ENCODE measurements around the gene PSMD2.

Gene PSMD2

DNA sequence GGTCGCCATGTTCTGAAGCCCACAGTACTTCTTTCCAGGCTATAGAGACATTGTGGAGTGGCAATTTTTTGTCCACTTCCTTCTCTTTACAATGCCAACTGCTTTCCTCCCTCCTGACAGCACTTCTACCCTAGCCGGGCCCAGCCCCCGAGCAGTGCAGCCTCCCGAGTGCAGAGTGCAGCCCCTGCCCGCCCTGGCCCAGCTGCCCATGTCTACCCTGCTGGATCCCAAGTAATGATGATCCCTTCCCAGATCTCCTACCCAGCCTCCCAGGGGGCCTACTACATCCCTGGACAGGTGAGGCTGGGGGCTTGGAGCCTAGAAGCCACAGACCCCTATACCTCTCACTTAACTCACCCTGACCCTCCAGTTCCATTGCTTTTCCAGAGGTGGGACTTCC lies 18.2 kb downstream of the PSMD2 start:
- DNase-seq (ENCODE audit: low read depth) = no peak

DNA sequence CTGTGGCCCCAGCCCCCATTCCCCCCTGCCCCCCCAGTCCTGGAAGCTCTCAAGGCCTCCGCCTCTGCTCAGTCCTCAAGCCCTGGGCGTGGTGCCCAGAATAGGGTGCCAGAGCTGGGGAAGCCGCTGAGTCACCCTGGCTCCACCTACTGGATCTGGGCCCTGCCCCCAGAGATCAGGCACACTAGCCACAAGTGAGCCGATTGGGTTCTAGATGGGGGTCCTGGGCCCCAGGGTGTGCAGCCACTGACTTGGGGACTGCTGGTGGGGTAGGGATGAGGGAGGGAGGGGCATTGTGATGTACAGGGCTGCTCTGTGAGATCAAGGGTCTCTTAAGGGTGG lies 21.0 kb downstream of the PSMD2 start:
- DNase-seq (ENCODE audit: low read depth) = no peak

DNA sequence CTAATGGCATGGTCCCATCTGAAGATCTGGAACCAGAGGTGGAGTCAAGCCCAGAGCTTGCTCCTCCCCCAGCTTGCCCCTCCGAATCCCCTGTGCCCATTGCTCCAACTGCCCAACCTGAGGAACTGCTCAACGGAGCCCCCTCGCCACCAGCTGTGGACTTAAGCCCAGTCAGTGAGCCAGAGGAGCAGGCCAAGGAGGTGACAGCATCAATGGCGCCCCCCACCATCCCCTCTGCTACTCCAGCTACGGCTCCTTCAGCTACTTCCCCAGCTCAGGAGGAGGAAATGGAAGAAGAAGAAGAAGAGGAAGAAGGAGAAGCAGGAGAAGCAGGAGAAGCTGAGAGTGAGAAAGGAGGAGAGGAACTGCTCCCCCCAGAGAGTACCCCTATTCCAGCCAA lies 22.6 kb downstream of the PSMD2 start:
- no peak for DNase-seq (ENCODE audit: low read depth)

DNA sequence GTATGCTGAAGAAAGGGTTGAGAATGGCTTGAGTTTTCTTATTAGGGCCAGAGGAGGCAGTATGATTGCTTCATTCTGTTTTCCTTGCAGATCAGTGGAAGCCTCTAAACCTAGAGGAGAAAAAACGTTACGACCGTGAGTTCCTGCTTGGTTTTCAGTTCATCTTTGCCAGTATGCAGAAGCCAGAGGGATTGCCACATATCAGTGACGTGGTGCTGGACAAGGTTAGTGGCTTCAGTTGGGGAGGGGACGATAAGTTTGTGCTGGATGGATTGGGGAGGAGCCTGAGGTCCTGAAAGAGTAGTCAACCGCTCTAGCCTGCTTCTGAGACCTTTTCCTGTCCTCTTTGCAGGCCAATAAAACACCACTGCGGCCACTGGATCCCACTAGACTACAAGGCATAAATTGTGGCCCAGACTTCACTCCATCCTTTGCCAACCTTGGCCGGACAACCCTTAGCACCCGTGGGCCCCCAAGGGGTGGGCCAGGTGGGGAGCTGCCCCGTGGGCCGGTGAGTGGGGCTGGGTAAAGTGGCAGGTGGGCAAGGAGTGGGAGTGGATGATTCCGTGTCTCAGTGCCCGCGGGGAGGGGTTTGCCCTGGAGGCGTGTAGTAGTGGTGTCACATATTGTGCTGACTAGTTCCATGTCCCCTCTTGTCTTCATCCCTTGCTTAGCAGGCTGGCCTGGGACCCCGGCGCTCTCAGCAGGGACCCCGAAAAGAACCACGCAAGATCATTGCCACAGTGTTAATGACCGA lies 23.9 kb downstream of the PSMD2 start:
- no peak for DNase-seq (ENCODE audit: low read depth)

DNA sequence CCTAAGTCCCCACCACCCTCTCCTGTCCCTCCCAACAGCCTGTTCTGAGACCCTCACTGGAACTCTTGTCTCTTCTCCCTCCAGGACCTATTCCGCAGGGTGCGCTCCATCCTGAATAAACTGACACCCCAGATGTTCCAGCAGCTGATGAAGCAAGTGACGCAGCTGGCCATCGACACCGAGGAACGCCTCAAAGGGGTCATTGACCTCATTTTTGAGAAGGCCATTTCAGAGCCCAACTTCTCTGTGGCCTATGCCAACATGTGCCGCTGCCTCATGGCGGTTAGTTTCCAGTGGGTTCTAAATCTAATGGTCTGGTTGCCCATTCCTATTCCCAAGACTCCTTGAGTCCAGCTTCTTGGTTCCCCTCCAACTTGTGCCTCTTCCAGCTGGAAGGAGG lies 24.7 kb downstream of the PSMD2 start:
- DNase-seq (ENCODE audit: low read depth) = no peak

DNA sequence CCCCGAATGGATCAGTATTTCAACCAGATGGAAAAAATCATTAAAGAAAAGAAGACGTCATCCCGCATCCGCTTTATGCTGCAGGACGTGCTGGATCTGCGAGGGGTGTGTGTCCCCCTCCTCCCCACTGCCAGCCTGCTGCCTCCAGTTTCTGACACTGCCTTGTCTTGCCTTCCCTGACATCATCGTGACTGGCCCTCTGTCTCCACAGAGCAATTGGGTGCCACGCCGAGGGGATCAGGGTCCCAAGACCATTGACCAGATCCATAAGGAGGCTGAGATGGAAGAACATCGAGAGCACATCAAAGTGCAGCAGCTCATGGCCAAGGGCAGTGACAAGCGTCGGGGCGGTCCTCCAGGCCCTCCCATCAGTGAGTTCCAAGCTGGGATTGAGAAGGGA lies 26.2 kb downstream of the PSMD2 start:
- DNase-seq (ENCODE audit: low read depth) = no peak

DNA sequence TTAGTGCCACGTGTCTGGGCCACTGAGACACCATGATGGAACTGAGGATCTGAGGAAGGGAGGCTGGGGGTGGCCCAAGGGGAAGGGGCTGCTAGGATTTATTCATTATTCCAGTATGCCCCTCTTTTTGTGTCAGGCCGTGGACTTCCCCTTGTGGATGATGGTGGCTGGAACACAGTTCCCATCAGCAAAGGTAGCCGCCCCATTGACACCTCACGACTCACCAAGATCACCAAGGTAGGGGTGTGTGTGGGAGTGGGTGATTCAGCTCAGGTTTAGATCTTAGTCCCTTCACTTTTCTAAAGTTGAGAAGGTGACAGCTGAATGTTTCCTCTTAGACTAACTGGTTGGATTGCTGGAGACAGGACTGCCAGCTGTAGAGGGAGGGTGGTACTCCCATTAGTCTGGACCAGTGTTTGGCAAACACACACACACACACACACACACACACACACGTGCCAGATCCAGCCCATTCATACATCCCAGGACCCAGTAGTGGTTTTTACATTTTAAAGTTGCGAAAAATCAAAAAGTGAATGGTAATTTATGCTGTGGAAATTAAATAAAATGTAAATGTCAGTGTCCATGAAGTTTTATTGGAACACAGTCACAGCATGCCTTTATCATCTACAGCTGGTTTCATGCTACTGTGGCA lies 26.8 kb downstream of the PSMD2 start:
- no peak for DNase-seq (ENCODE audit: low read depth)

DNA sequence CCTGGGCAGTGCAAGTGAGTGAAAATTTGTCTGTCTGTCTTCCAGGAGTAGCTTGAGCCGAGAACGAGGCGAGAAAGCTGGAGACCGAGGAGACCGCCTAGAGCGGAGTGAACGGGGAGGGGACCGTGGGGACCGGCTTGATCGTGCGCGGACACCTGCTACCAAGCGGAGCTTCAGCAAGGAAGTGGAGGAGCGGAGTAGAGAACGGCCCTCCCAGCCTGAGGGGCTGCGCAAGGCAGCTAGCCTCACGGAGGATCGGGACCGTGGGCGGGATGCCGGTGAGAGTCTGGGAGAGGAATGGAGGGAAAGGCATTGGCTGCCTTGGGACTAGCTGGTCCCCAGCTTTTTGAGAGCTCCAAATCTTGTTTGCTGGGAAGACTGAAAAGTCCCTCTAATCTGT lies 28.1 kb downstream of the PSMD2 start:
- DNase-seq (ENCODE audit: low read depth) = no peak

DNA sequence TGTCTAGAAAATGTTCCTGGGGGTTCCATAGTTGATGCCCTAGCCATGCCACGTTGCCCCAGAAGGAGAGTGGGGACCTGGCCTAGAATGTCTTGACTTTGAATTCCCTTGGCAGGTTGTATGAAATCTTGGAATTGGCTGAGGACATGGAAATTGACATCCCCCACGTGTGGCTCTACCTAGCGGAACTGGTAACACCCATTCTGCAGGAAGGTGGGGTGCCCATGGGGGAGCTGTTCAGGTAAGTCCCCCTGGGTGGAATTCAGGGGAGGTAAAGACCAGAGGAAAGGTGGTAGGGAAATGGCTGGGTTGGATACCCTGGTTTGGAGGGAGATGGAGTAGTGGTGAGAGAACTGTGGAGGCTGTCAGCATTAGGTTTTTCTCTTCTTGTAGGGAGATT lies 29.5 kb downstream of the PSMD2 start:
- DNase-seq (ENCODE audit: low read depth) = no peak

DNA sequence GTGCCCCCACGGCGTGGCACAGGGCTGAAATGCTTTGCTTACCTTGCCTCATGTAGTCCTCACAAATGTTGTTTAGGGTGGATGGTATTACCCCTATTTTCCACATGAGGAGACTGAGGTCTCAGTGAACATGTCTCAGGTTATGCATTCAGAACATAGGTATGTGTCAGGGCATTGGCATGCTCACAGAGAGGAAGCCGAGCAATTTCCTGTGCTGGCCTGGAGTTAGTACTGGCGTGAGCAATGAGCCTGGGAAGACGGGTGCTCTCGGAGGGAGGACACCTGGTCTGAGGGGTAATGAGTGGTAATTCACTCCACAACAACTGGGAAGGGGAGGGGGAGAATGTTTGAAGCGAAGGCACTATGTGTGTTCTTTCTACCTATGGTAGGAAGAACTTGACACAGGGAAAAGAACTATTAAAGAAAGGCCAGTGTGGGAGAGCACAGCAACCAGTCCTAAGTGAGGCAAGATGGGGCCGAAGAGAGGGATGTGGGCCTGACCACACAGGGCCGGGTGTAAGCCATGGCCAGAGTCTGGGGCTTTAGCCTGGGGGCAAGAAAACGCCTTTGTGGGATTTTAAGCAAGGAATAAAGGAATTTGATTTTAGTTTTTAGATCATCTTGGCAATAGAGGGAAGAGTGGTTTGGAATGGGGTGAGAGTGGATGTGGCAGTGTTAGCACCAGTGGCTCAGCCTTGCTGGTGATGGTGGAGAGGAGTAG lies 33.5 kb downstream of the PSMD2 start:
- no peak for DNase-seq (ENCODE audit: low read depth)

DNA sequence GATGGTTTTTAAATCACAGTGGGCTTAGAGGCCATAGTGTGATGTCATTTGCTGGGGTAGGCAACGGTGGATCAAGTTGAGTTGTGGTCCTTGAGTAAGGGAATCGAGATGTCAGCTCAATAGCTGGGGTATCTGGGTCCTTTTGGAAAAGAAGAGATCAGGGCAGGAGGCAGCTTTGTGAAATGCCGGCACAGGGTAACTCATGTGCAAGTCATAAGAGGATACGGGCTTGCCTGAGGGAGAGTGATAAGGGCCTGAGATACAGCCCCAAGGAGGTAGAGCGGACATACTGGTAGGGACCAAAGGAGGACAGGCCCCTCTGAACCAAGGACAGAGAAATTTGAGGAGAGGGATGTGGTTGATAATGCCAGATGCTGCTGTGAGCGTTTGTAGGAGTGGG lies 34.1 kb downstream of the PSMD2 start:
- no peak for DNase-seq (ENCODE audit: low read depth)

DNA sequence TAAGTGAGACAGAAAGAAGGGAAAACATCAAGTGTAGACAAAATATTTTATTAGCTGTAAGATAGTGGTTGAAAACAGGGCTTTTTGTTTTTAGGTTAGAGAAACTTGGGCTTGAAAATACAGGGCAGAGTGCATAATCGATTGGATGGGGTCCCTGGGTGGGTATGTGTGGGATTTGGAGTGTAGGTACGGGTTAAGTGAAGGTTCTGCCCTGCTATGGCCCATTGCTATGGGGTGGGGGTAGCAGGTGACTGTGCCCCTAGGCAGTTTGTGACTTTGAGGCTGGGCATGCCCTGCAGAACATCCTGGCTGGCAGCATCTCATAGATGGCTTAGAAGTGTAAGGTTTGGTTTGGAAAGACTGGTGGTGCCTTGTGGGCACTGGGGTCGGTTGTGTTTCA lies 34.7 kb downstream of the PSMD2 start:
- DNase-seq (ENCODE audit: low read depth) = no peak

DNA sequence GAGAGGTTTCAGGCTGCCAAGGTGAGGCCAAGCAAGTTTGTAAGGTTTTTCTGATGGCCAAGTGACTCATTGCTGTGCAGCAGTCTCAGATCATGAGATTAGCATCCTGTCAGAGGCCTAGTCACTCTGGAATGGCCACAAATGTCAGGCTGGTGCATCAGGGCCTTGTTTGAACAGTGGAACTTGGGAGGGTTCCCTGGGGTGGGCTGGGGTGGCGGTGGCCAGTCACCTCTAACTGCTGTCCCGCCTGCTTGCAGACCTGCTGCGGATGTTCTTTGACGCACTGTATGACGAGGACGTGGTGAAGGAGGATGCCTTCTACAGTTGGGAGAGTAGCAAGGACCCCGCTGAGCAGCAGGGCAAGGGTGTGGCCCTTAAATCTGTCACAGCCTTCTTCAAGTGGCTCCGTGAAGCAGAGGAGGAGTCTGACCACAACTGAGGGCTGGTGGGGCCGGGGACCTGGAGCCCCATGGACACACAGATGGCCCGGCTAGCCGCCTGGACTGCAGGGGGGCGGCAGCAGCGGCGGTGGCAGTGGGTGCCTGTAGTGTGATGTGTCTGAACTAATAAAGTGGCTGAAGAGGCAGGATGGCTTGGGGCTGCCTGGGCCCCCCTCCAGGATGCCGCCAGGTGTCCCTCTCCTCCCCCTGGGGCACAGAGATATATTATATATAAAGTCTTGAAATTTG lies 35.6 kb downstream of the PSMD2 start:
- DNase-seq (ENCODE audit: low read depth) = peak; percentile 24

DNA sequence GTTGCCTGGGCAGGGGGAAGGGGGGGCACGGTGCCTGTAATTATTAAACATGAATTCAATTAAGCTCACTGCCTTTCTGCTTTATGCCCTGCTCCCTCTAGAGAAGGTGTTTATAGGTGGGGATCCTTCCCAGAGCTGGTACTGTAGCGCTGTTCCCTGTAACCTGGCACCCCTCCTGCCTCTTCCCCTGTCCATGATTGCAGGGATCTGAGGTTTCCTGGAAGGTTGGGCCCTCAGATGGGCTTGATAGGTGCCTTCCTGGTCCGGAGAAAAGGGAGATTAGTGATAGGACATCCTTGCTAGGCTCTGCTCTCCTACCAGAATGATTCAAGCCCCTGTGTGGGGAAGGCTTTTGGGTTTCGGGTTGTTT lies 36.2 kb downstream of the PSMD2 start:
- no peak for DNase-seq (ENCODE audit: low read depth)

DNA sequence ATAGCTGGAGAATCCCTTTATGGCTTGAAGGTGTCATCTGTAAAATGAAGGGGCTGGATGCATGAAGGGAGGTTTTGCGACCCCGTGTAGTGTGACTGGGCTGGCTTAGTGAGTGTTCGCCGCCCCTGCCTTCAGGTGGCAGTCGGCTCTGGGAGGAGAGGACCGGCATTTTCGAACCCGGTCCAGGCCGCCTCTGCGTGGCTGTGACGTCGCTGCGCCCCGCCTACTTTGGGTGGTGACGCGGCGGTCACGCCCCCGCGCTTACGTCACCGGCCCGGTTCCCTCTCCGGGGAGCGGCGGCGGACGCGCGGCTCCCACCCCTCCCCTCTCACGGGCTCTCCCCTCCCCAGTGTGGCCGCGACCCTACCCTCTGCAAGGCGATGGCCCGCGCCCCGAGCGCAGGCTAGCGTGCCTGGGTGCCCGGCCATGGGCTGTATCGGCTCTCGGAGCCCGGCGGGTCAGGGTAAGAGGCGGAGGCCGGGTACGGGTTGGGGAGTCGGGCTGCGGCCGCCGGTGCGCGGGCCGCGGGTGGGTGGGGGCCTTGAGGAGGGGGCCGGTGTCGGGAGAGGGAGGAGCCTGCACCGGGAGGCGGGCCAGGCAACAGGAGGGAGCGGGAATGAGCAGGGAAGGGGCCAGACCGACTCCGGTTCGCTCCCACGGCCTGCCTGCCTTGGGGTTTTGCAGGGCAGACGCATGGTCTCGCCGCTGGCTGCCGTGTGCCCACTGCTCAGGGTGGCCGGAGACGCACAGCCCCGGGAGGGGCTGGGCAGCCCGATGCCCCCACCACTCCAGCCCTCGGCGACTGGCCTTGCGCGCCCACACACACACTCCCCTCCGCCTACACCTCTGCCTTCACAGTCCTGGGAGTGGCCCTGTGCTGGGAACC lies 36.9 kb downstream of the PSMD2 start:
- DNase-seq (ENCODE audit: low read depth) = peak; percentile 69

DNA sequence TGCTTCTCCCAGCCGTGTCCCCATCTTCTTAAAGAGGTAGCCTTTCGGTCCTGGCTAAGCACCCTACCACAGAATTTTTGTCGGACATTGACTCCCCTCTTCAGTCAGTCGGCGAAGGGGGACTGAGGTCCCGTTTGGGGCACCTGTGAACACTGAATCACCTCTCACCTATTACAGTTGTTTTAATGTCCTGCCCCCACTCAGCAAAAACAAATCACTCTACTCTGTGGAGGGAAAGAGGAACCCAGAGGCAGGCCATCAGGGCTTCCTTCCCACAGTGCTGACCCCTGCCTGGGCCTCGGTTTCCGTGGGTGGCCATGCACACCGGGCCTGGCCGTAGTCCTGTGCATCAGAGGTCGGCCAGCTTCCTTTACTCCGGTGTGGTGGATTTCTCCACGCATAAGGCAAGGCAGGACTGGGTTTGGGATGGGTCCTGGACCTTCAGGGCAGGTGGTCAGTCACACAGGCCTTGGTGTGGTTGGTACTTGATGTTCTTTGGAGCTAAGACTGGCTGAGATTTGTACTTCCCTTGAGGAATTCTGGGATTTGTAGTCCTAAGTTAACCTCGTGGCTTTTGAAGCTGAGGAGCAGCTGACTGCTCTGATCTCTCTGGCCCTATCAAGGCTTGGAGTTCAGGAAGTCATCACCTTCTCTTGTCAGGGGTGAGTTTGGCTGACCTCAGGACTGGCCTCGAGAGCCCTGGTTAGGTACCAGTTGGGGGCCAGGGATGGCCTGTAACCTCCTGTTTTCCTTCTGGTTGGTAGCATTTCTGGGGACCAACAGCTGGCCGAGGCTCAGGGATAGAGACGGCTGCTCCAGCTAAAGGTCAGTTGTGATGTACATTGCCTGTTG lies 37.7 kb downstream of the PSMD2 start:
- no peak for DNase-seq (ENCODE audit: low read depth)

DNA sequence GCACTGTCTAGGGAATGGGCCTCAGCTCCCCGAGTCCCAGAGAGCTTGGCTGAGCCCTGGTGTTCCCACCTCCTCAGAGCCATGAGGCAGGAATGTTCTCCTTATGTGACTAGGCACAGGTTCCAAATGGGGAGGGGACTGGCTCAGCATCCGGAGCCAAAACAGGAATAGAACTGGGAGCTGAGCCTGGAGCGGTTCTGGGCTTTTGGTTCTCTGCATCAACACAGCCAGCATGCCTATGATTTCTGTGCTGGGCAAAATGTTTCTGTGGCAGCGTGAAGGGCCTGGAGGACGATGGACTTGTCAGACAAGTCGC lies 38.3 kb downstream of the PSMD2 start, which contains the start of gene FAM131A:
Gene FAM131A (plus strand): TSS at position 202 of the 316 bp plus-strand sequence. CDS start 31 bp downstream, at position 233.
- DNase-seq (ENCODE audit: low read depth) = no peak

DNA sequence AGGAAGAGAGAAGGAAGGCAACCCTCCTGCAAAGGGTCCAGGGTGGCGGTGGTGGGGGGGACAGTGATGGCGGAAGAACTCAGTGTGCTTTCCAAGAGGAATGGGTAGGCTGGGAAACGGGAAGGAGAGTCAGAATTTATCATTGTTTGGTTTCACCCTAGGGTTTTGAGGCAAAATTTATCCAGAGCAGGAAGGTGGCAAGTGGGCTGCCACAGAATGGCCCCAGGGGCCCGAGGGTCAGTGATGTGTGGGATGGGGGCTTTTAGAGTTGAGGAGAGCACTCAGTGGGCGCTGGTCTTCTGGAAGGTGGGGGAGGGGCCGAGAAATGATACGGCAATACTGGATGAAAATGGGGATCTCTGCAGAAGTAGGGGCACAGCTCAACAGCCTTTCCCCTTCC lies 38.9 kb downstream of the PSMD2 start:
- DNase-seq (ENCODE audit: low read depth) = no peak

DNA sequence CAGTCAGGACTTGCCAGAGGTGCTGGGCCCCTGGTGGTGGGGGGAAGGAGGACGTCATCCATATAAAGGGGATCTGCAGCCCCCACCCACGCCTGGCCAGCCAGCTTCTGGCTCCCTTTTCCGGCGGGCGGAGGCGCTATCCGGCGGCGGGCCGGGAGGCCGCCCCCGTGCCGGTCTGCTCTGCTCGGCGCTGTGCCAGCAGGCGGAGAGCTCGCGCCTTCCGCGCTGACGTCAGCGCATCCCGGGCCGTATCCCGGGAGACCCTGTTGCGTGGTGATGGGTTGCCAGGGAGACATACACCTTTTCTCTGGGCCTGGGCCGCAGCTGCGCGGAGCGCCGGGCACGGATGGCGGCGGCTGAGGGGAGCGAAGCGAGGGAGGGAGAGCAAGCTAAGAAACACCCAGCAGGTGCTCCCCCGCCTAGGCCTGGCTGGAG lies 39.5 kb downstream of the PSMD2 start:
- no peak for DNase-seq (ENCODE audit: low read depth)

DNA sequence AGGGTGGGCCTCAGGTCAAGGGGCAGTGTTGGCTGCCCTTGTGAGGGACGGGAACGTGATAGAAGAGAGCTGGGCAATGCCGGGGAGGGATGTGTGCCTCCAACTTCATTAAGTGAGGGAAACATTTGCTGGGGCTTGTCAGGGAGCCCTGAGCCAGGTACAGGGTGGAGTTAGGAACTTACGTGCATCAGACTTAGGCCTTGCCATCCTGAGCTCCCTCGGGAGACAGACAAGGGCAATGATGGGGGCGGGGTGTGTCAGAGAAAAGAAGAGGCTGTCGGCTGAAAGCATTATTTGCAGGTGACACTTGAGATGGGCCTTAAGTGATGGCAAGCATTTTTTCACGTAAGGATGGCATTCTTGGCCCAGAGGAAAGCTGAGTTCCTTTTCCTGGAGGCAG lies 40.0 kb downstream of the PSMD2 start:
- no peak for DNase-seq (ENCODE audit: low read depth)
